DOHH2 (cell line): ENCODE data around the gene ATAD3C.
"Not testable (repeated sequence)": the region's sequence is repeated elsewhere in the genome, so short reads cannot be mapped to it uniquely, and the experiment has no call there.

Experiments used
- EZH2phosphoT487 ChIP-seq: fragments of 200-600 bp; sonication (generic); IDR thresholded peaks from 2 replicates; pipeline ENCODE4 v1.6.1; 2017; ENCODE audit warnings: borderline replicate concordance, mild to moderate bottlenecking, antibody characterized with exemption, low read length, moderate library complexity, mixed read lengths
- TF ChIP-seq, protein P1 (sequence below): fragments of 200-600 bp; sonication (generic); IDR thresholded peaks from one replicate; pipeline ENCODE4 v1.5.1; 2014; ENCODE audit warnings: antibody characterized with exemption, mild to moderate bottlenecking, low read depth, low read length; ENCODE audit not compliant: poor library complexity, severe bottlenecking

GRCh38 chr1:1412311-1412902 lies 37.1 kb upstream of the ATAD3C start:
- TF ChIP-seq, protein P1, sequence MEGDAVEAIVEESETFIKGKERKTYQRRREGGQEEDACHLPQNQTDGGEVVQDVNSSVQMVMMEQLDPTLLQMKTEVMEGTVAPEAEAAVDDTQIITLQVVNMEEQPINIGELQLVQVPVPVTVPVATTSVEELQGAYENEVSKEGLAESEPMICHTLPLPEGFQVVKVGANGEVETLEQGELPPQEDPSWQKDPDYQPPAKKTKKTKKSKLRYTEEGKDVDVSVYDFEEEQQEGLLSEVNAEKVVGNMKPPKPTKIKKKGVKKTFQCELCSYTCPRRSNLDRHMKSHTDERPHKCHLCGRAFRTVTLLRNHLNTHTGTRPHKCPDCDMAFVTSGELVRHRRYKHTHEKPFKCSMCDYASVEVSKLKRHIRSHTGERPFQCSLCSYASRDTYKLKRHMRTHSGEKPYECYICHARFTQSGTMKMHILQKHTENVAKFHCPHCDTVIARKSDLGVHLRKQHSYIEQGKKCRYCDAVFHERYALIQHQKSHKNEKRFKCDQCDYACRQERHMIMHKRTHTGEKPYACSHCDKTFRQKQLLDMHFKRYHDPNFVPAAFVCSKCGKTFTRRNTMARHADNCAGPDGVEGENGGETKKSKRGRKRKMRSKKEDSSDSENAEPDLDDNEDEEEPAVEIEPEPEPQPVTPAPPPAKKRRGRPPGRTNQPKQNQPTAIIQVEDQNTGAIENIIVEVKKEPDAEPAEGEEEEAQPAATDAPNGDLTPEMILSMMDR = not testable (repeated sequence)
- not testable (repeated sequence) for TF ChIP-seq EZH2phosphoT487
